ENCODE measurements around the gene LRRC46.

The LRRC46 gene

GRCh38 chr17:47853616-47854015, 22.1 kb downstream of the LRRC46 start:
- no peak for DNase-seq

GRCh38 chr17:47855737-47856136, 24.3 kb downstream of the LRRC46 start:
- DNase-seq, result no peak

- no peak for DNase-seq
Observed at GRCh38 chr17:47856830-47857229, 25.4 kb downstream of the LRRC46 start.

- DNase-seq, result no peak
Observed at GRCh38 chr17:47857551-47858455, 26.3 kb downstream of the LRRC46 start.

GRCh38 chr17:47860386-47860785, 28.9 kb downstream of the LRRC46 start:
- no peak for DNase-seq

GRCh38 chr17:47862621-47863440, 31.4 kb downstream of the LRRC46 start:
- no peak for DNase-seq

GRCh38 chr17:47864791-47865216, 33.3 kb downstream of the LRRC46 start:
- peak; percentile 79 for DNase-seq

- DNase-seq, result no peak
Observed at GRCh38 chr17:47866941-47867340, 35.5 kb downstream of the LRRC46 start.

GRCh38 chr17:47867813-47868533, 36.5 kb downstream of the LRRC46 start:
- DNase-seq, result peak; percentile 46

GRCh38 chr17:47869114-47869513, 37.6 kb downstream of the LRRC46 start:
- no peak for DNase-seq

- no peak for DNase-seq
Observed at GRCh38 chr17:47870056-47870455, 38.6 kb downstream of the LRRC46 start.

GRCh38 chr17:47871048-47871447, 39.6 kb downstream of the LRRC46 start:
- DNase-seq, result no peak

GRCh38 chr17:47872019-47872650, 40.7 kb downstream of the LRRC46 start:
- DNase-seq, result no peak

- DNase-seq, result no peak
Observed at GRCh38 chr17:47872651-47873161, 41.2 kb downstream of the LRRC46 start.

- DNase-seq, result no peak
Observed at GRCh38 chr17:47873200-47874090, 42.0 kb downstream of the LRRC46 start.

- DNase-seq, result peak; percentile 12
Observed at GRCh38 chr17:47875011-47875985, 43.8 kb downstream of the LRRC46 start.

GRCh38 chr17:47877368-47878034, 46.0 kb downstream of the LRRC46 start:
- DNase-seq, result no peak

- DNase-seq, result no peak
Observed at GRCh38 chr17:47878203-47879027, 46.9 kb downstream of the LRRC46 start.
